ENCODE measurements around the gene PPP1R3E.

- TF ChIP-seq, protein P1, sequence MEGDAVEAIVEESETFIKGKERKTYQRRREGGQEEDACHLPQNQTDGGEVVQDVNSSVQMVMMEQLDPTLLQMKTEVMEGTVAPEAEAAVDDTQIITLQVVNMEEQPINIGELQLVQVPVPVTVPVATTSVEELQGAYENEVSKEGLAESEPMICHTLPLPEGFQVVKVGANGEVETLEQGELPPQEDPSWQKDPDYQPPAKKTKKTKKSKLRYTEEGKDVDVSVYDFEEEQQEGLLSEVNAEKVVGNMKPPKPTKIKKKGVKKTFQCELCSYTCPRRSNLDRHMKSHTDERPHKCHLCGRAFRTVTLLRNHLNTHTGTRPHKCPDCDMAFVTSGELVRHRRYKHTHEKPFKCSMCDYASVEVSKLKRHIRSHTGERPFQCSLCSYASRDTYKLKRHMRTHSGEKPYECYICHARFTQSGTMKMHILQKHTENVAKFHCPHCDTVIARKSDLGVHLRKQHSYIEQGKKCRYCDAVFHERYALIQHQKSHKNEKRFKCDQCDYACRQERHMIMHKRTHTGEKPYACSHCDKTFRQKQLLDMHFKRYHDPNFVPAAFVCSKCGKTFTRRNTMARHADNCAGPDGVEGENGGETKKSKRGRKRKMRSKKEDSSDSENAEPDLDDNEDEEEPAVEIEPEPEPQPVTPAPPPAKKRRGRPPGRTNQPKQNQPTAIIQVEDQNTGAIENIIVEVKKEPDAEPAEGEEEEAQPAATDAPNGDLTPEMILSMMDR (IDR thresholded peaks at IDR 0.05): no peak
- no peak for TF ChIP-seq POLR2A (IDR thresholded peaks at IDR 0.05)
Measured at GRCh38 chr14:23339506-23340268, 37.0 kb upstream of the PPP1R3E start.

All from lower leg skin (tissue), 3 donors.